ENCODE measurements around the gene ANKRD6.

GRCh38 chr6:89410788-89411144 lies 22.2 kb upstream of the ANKRD6 start:
- no peak for TF ChIP-seq CTCF (IDR thresholded peaks at IDR 0.05; ENCODE audit: poor library complexity)
- no peak for TF ChIP-seq EZH2phosphoT487 (IDR thresholded peaks at IDR 0.05; ENCODE audit: low read depth, severe bottlenecking, unreplicated experiment)
